Right ventricle myocardium superior (tissue), 1 donor: ENCODE measurements around the gene KCNIP3. TPM values are rescaled to one million over a fixed set of nuclear protein-coding genes. Genes with fewer than 3 reads are reported as not detected.
"Not testable (repeated sequence)": the region's sequence is repeated elsewhere in the genome, so short reads cannot be mapped to it uniquely, and the experiment has no call there.

Experiments used
- ATAC-seq: fragments of 200-7000 bp; cut with Tn5 transposase; one replicate; pipeline ENCODE4 v1.9.1; 2020; ENCODE audit warnings: mild to moderate bottlenecking; ENCODE audit not compliant: poor library complexity
- DNase-seq: peaks from one replicate; pipeline ENCODE4 v3.0.0-alpha.2; 2020
- intact Hi-C: fragments of 100-400 bp; cut with DNase I; formaldehyde crosslinking; loops from one replicate; pipeline ENCODE4 v1.11.2; 2022
- long read RNA-seq: library from polyadenylated mRNA; unstranded; transcript quantifications from one replicate; pipeline ENCODE4 v2.0.0, GENCODE V29; 2021
- total RNA-seq: library from RNA; stranded (reverse); fragmentation: NEBNext Ultra II Directional; extraction: Animal tissue kit (Norgen Biotek cat#: 25700); gene quantifications from one replicate; pipeline ENCODE4 v1.2.1, GENCODE V29; 2021
- donor health status: DM: no; HTN: yes; CAD: no; lungs with severe emphysema.

The KCNIP3 gene
- total RNA-seq: 8.4 TPM
- long read RNA-seq, transcript KCNIP3-205 (8 exons, 985 nt): major isoform, 16 of 26 reads
- long read RNA-seq, partial matches to known transcripts: 1 of 26 reads
- long read RNA-seq, other reads (novel, unspliced or antisense): 9 of 26 reads

GRCh38 chr2:95296880-95297487 lies at the start of gene KCNIP3:
TSS of gene KCNIP3 (plus strand) at chr2:95297347. CDS start at chr2:95297439, 92 bp downstream.
- DNase-seq: no peak
- no peak for ATAC-seq
- intact Hi-C loops: no loop called here

GRCh38 chr2:95258271-95258670 lies 38.9 kb upstream of the KCNIP3 start:
- DNase-seq (no peak), ATAC-seq (no peak)
- intact Hi-C loops: no loop called here

- ATAC-seq (no peak), DNase-seq (no peak)
- intact Hi-C loops: no loop called here
These were observed 36.8 kb upstream of the KCNIP3 start for GRCh38 chr2:95260028-95261023.

- DNase-seq (no peak), ATAC-seq (no peak)
- intact Hi-C loops: no loop called here
These were observed 35.5 kb upstream of the KCNIP3 start for GRCh38 chr2:95261602-95262001.

GRCh38 chr2:95262896-95263542 lies 34.1 kb upstream of the KCNIP3 start:
- no peak for ATAC-seq
- intact Hi-C loops: no loop called here
- no peak for DNase-seq

GRCh38 chr2:95264624-95265023 lies 32.5 kb upstream of the KCNIP3 start:
- DNase-seq (no peak), ATAC-seq (no peak)
- intact Hi-C loops: no loop called here

GRCh38 chr2:95265182-95265581 lies 32.0 kb upstream of the KCNIP3 start:
- no peak for ATAC-seq
- intact Hi-C loops: no loop called here
- DNase-seq: no peak

- intact Hi-C loops: no loop called here
- DNase-seq (no peak), ATAC-seq (no peak)
These were observed 30.2 kb upstream of the KCNIP3 start for GRCh38 chr2:95266781-95267430.

GRCh38 chr2:95267458-95268210 lies 29.5 kb upstream of the KCNIP3 start:
- ATAC-seq (no peak), DNase-seq (no peak)
- intact Hi-C loops: no loop called here

- intact Hi-C loops: no loop called here
- DNase-seq: no peak
- no peak for ATAC-seq
These were observed 28.7 kb upstream of the KCNIP3 start for GRCh38 chr2:95268211-95269035.

GRCh38 chr2:95269036-95269680 lies 28.0 kb upstream of the KCNIP3 start:
- ATAC-seq (no peak), DNase-seq (no peak)
- intact Hi-C loops: no loop called here

- DNase-seq, ATAC-seq, intact Hi-C loops: not testable (repeated sequence)
These were observed 27.4 kb upstream of the KCNIP3 start for GRCh38 chr2:95269745-95270144.

GRCh38 chr2:95270541-95271081 lies 26.5 kb upstream of the KCNIP3 start:
- DNase-seq: no peak

GRCh38 chr2:95271381-95271971 lies 25.7 kb upstream of the KCNIP3 start:
- intact Hi-C loops: no loop called here
- ATAC-seq (no peak), DNase-seq (no peak)

More at GRCh38 chr2:95270541-95271081, 26.5 kb upstream of the KCNIP3 start:
- ATAC-seq: no peak
- intact Hi-C loops: no loop called here

GRCh38 chr2:95272299-95272751 lies 24.8 kb upstream of the KCNIP3 start:
- no peak for DNase-seq
- intact Hi-C loops: no loop called here
- no peak for ATAC-seq

- DNase-seq: no peak
- intact Hi-C loops: no loop called here
These were observed 24.4 kb upstream of the KCNIP3 start for GRCh38 chr2:95272781-95273180.

More at GRCh38 chr2:95272781-95273180, 24.4 kb upstream of the KCNIP3 start:
- ATAC-seq: no peak
